HG03045 (cell line): ENCODE measurements around the gene NCOA3.
A peak's percentile ranks its signal among the peaks of the same experiment; 100 is the strongest.
"Not testable (repeated sequence)": the region's sequence is repeated elsewhere in the genome, so short reads cannot be mapped to it uniquely, and the experiment has no call there.

Source experiments
- ATAC-seq: cut with Tn5 transposase; IDR thresholded peaks from one replicate; pipeline ENCODE4 v1.9.1; 2021; ENCODE audit warnings: mild to moderate bottlenecking, moderate library complexity; ENCODE audit not compliant: unreplicated experiment

Gene NCOA3

GRCh38 chr20:47501482-47502270 lies at the start of gene NCOA3:
TSS of gene NCOA3 (plus strand) at chr20:47501887. CDS start at chr20:47622248, 120,361 bp downstream.
- ATAC-seq = peak; percentile 80

GRCh38 chr20:47452736-47453161 lies 48.9 kb upstream of the NCOA3 start:
- ATAC-seq = no peak

- peak; percentile 95 for ATAC-seq
These were observed 48.4 kb upstream of the NCOA3 start for GRCh38 chr20:47453167-47453782.

GRCh38 chr20:47454298-47455132 lies 47.2 kb upstream of the NCOA3 start:
- no peak for ATAC-seq

GRCh38 chr20:47455133-47456040 lies 46.3 kb upstream of the NCOA3 start:
- ATAC-seq = no peak

- no peak for ATAC-seq
These were observed 45.6 kb upstream of the NCOA3 start for GRCh38 chr20:47456041-47456537.

GRCh38 chr20:47456952-47457724 lies 44.5 kb upstream of the NCOA3 start:
- no peak for ATAC-seq

- not testable (repeated sequence) for ATAC-seq
These were observed 43.2 kb upstream of the NCOA3 start for GRCh38 chr20:47458280-47459050.

- ATAC-seq = no peak
These were observed 42.2 kb upstream of the NCOA3 start for GRCh38 chr20:47459344-47460073.

- ATAC-seq = not testable (repeated sequence)
These were observed 41.0 kb upstream of the NCOA3 start for GRCh38 chr20:47460761-47461112.

- no peak for ATAC-seq
These were observed 40.5 kb upstream of the NCOA3 start for GRCh38 chr20:47461120-47461685.

GRCh38 chr20:47461906-47462305 lies 39.8 kb upstream of the NCOA3 start:
- not testable (repeated sequence) for ATAC-seq

GRCh38 chr20:47464380-47465101 lies 37.1 kb upstream of the NCOA3 start:
- ATAC-seq = no peak

GRCh38 chr20:47465335-47466090 lies 36.2 kb upstream of the NCOA3 start:
- no peak for ATAC-seq

GRCh38 chr20:47466213-47466612 lies 35.5 kb upstream of the NCOA3 start:
- no peak for ATAC-seq

- ATAC-seq = no peak
These were observed 34.8 kb upstream of the NCOA3 start for GRCh38 chr20:47466704-47467459.
